Urothelium cell line (cell line): ENCODE measurements around the gene FOCAD.
"Not testable (repeated sequence)": the region's sequence is repeated elsewhere in the genome, so short reads cannot be mapped to it uniquely, and the experiment has no call there.

Source experiments
- DNase-seq: peaks from one replicate; pipeline ENCODE4 v3.0.0; 2011; ENCODE audit warnings: low spot score, mixed read lengths
- FAIRE-seq: peaks from 2 replicates; lab custom pipeline; 2011; peaks lifted over from hg19 to GRCh38; lab: Jason Lieb, UNC

The FOCAD gene

DNA sequence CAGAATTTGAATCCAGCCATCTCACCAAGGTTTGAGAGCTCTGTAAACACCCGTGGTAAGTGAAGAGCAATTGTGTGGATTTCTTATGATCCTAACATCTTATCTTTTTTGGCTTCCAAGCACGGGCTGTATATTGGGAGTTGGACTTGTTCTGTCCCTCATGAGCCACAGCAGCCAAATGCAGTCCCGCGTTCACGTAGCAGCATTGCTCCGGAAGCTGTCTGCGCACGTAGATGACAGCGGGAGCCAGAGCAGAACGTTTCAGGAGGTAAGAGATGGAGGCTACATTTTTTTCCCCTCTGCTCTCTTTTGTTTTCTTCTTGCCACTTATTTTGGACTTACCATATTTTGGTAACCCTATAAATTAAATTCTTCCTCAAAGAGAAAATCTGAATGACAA lies 260.4 kb downstream of the FOCAD start:
- DNase-seq = no peak
- no peak for FAIRE-seq

DNA sequence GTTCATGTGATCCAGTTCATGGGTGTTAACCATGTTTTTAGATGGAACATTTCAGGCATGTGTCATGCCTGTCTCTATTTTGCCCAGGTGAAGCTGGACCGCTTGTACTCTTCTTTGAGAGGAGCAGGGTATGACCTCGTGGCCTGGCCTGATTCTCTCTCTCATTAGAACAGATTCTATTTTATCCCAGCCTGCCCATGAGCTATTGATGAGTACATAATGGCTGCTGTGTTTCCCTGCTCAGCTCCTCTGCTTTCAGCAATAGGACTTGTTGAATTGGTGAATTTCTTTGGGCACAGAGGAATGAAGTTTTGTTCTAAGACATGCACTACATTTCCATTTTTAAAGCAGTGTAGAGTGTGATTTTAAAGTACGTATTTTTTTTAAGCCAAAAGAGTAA lies 261.2 kb downstream of the FOCAD start:
- DNase-seq (no peak), FAIRE-seq (no peak)

DNA sequence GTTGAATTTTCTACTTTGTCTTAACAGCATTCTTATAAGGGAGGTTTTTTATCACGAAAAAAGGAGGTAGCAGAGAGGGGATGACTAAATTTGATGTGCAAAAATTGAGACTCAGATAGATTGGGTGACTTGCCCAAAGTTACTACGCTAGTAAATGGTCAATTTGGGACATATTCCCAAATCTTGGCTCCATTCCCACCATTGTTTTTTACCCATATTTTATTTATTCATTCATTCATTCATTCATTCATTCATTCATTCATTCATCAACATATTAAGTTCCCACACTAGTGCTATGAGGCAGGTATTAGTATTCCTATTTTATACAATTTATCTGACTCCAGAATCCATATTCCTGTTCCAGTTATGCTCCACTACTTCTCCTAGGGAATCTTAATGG lies 261.8 kb downstream of the FOCAD start:
- DNase-seq (no peak), FAIRE-seq (no peak)

DNA sequence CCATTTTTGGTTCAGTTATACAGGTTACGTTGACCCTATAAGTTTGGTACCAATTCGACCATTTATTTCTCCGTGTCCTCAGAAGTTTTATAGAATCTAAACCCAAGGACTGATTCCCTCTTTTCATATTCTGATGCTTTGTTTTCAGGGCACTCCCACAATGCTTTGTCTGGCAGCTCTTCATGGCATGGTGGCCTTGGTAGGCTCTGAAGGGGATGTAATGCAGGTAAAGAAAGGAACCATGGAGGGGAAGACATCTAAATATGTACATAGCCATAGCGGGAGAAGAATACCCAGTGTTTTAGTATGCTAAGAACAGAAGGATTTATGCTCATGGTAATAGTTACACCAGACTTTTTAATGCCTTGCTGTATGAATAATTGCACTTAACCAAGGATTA lies 264.6 kb downstream of the FOCAD start:
- no peak for DNase-seq
- no peak for FAIRE-seq

GRCh38 chr9:20950707-20951106 lies 266.6 kb downstream of the FOCAD start:
- no peak for DNase-seq

DNA sequence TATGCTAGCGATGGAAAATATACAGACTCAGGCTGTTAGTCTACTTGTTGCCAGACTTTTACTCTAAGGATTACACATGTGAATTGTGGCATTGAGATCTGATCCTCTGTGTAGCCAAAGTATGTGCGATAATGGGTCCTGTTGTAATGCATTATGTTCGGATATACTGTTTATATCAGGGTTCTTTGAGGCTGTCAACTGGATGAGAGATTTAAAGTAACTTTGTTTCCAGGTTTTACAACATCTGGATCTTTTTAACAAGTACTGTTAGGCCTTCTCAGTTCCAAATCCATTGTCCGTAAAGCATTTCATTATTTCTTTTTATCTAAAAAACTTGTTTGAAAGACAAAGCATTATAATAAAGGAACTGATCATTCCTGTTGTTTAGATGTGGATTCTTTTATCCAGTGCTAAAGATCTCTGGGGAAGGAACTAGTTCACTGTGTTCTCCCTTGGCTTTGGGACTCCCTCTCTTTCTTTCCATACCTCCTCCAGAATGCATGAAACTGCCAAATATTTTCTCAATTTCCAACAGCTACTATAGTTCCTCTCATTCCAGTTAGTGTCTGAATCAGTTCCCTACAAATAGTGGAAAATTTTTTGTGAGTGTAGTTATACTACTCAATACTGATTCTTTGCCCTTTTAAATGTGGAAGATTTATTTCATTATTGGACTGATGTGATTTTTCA lies 278.6 kb downstream of the FOCAD start:
- FAIRE-seq = no peak
- DNase-seq = no peak

More at GRCh38 chr9:20950707-20951106, 266.6 kb downstream of the FOCAD start:
- FAIRE-seq = no peak

- DNase-seq = no peak
Measured at GRCh38 chr9:20972684-20973083, 288.6 kb downstream of the FOCAD start.

DNA sequence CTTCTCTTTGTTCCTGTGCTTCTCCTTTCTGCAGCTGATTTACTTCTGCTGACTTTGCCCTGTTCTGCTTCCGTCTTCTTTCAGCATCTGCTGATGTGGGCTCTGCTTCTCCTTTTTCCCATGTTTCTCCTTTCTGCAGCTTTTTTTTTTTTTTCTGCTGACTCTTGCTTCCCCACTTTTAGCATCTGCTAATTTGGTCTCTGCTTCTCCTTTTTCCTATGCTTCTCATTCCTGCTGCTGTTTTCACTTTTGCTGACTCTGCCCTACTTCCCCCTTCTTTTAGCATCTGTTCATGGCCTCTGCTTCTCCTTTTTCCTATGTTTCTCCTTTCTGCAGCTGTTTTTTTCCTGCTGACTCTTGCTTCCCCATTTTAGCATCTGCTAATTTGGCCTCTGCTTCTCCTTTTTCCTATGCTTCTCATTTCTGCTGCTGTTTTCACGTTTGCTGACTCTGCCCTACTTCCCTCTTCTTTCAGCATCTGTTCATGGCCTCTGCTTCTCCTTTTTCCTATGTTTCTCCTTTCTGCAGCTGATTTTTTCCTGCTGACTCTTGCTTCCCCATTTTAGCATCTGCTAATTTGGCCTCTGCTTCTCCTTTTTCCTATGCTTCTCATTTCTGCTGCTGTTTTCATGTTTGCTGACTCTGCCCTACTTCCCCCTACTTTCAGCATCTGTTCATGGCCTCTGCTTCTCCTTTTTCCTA lies 289.3 kb downstream of the FOCAD start:
- not testable (repeated sequence) for DNase-seq, FAIRE-seq

More at GRCh38 chr9:20972684-20973083, 288.6 kb downstream of the FOCAD start:
- FAIRE-seq = no peak

DNA sequence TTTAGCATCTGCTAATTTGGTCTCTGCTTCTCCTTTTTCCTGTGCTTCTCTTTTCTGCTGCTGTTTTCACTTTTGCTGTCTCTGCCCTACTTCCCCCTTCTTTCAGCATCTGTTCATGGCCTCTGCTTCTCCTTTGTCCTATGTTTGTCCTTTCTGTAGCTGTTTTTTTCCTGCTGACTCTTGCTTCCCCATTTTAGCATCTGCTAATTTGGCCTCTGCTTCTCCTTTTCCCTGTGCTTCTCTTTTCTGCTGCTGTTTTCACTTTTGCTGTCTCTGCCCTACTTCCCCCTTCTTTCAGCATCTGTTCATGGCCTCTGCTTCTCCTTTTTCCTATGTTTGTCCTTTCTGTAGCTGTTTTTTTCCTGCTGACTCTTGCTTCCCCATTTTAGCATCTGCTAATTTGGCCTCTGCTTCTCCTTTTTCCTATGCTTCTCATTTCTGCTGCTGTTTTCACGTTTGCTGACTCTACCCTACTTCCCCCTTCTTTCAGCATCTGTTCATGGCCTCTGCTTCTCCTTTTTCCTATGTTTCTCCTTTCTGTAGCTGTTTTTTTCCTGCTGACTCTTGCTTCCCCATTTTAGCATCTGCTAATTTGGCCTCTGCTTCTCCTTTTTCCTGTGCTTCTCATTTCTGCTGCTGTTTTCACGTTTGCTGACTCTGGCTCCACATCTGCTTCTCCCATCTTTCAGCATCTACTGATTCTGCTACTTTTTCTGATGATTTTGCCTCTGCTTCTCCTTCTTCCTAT lies 290.3 kb downstream of the FOCAD start:
- not testable (repeated sequence) for FAIRE-seq, DNase-seq

DNA sequence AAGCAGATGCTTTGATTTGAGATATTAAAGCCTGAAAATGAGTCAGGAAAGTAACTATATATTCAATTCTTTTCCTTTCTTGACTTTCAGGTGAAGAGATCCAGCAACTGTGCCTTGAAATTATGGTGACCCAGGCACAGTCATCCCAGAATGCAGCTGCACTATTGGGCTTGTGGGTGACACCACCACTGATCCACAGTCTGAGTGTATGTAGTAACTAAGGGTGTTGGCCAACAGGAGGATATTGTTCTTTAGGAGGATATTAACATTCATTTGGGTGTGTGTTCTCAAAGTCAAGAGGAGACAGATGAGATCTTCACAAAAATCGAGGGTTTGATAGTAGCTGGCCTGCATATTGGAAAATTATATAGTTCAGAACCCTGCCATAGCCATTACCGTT lies 294.2 kb downstream of the FOCAD start:
- DNase-seq = no peak
- FAIRE-seq = no peak

GRCh38 chr9:20980832-20981455 lies 296.9 kb downstream of the FOCAD start:
- no peak for FAIRE-seq

GRCh38 chr9:20981486-20981885 lies 297.4 kb downstream of the FOCAD start:
- FAIRE-seq (no peak), DNase-seq (peak; percentile 22)

More at GRCh38 chr9:20980832-20981455, 296.9 kb downstream of the FOCAD start:
- DNase-seq = peak; percentile 3

- FAIRE-seq = no peak
- no peak for DNase-seq
Measured at GRCh38 chr9:20984506-20984905, 300.4 kb downstream of the FOCAD start.

GRCh38 chr9:20985851-20986600 lies 302.0 kb downstream of the FOCAD start:
- DNase-seq (no peak), FAIRE-seq (no peak)

- no peak for DNase-seq
Measured at GRCh38 chr9:20987521-20987920, 303.5 kb downstream of the FOCAD start.

GRCh38 chr9:20988061-20988460 lies 304.0 kb downstream of the FOCAD start:
- FAIRE-seq (no peak), DNase-seq (no peak)

More at GRCh38 chr9:20987521-20987920, 303.5 kb downstream of the FOCAD start:
- no peak for FAIRE-seq

DNA sequence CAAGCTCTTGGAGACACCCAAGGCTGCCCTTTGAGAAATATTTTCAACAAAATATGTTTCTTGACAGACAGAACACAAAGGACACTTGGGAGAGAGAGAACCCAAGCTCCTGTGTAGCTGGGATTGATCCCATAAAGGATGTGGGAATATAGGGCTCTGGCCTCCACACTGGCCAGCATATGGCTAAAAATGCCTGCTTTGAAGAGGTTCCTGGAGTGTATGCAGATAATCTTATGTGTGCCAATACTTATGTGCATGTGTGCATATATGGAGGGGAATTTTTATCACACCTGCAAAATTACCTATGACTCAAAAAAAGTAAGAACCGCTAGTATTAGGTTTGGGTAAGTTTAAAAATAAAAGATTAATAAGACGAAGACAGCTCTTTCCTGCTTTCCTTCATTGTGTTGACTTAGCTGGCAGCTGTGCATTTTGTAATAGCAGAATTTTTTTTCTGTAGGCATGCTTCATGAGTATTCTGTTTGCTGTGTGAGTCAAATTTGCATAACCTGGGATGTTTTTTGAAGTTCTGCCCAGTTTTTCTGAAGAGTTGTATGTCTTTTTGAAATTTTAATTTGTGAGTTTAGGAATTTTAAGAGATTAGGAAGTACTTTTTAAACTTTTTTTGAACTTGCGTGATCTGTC lies 304.7 kb downstream of the FOCAD start:
- no peak for FAIRE-seq

GRCh38 chr9:20989923-20990341 lies 305.9 kb downstream of the FOCAD start:
- no peak for FAIRE-seq
- no peak for DNase-seq

More for the DNA sequence above, 304.7 kb downstream of the FOCAD start:
- DNase-seq = no peak

- FAIRE-seq (no peak), DNase-seq (no peak)
Measured at GRCh38 chr9:20990867-20991266, 306.8 kb downstream of the FOCAD start.

DNA sequence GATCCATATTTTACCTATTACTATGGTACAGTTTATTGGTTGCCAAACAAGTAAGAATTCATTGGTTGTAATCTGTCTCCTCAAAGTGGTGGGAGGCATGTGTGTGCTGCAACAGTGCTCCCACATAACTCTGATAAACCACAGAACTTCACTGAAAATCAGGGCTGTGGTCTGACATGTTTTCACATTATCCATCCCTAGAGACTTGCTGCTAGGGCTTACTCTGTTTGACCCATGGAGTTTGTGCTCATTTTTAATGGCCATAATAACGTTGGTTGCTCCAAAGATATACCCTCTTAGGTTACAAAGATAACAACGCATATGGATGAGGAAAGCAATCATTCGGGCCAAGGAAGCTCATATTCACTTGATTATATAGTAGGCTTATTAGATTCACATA lies 310.4 kb downstream of the FOCAD start:
- FAIRE-seq (no peak), DNase-seq (no peak)
